Activated CD4-positive, alpha-beta T cell treated with anti-CD3 and anti-CD28 coated beads, Interleukin-2, amount 10 ng/mL, durations not matched to agents 7 days and 5 days (primary cell): Measurements from ENCODE around the gene CACNA1D. TPM values are rescaled to one million over a fixed set of nuclear protein-coding genes. Genes with fewer than 3 reads are reported as not detected.

Source experiments
- CTCF ChIA-PET: fragments of 350-600 bp; sonication (Branson Sonifier 250); formaldehyde crosslinking; loops from one replicate; lab custom pipeline; 2021; ENCODE audit warnings: antibody characterized with exemption; lab: Charles Lee
- POLR2A ChIA-PET: fragments of 350-600 bp; sonication (Branson Sonifier 250); formaldehyde crosslinking; loops from one replicate; lab custom pipeline; 2021; ENCODE audit warnings: antibody characterized with exemption; lab: Charles Lee
- DNase-seq: peaks from one replicate; pipeline ENCODE4 v3.0.0-alpha.2; 2020
- H3K27ac Mint-ChIP-seq: one replicate; pipeline ENCODE4 v1.8.0; 2021; ENCODE audit warnings: mild to moderate bottlenecking, moderate library complexity, mixed read lengths
- H3K27me3 Mint-ChIP-seq: one replicate; pipeline ENCODE4 v1.8.0; 2021; ENCODE audit warnings: mixed read lengths
- H3K36me3 Mint-ChIP-seq: one replicate; pipeline ENCODE4 v1.8.0; 2021; ENCODE audit warnings: low read depth, mixed read lengths
- H3K4me1 Mint-ChIP-seq: one replicate; pipeline ENCODE4 v1.8.0; 2021; ENCODE audit warnings: mixed read lengths
- H3K4me3 Mint-ChIP-seq: one replicate; pipeline ENCODE4 v1.8.0; 2021; ENCODE audit warnings: mild to moderate bottlenecking, moderate library complexity, mixed read lengths
- H3K9me3 Mint-ChIP-seq: one replicate; pipeline ENCODE4 v1.8.0; 2021; ENCODE audit warnings: mixed read lengths
- total RNA-seq, 2 experiments: library from RNA; stranded (reverse); gene quantifications; one replicate each; pipeline ENCODE4 v1.2.3, GENCODE V29; 2021

Gene CACNA1D
- total RNA-seq, 2 experiments from 2014 or later, result 0.15 to 0.33 TPM

- POLR2A ChIA-PET, result no interaction called here
- H3K9me3 Mint-ChIP-seq, result no peaks in the 10 kb centered on the region
- DNase-seq, result no peak
- no peak overlapping the region for H3K4me3 Mint-ChIP-seq
- CTCF ChIA-PET, result interaction anchor here (2.1 kb wide), 1 partner anchor 10 kb away, joined by 5 read pairs; no protein-coding TSS in a partner anchor
- H3K27ac Mint-ChIP-seq, result no peak overlapping the region
- H3K4me1 Mint-ChIP-seq, result no peaks in the 10 kb centered on the region
- H3K27me3 Mint-ChIP-seq, result peaks cover 4% of the 10 kb centered on the region
- no peaks in the 10 kb centered on the region for H3K36me3 Mint-ChIP-seq
Measured at GRCh38 chr3:53834429-53835095, 340.2 kb downstream of the CACNA1D start.

GRCh38 chr3:53835257-53835656 lies 340.8 kb downstream of the CACNA1D start:
- no peak overlapping the region for H3K27ac Mint-ChIP-seq
- ChIA-PET CTCF (interaction anchor here (0.7 to 2.1 kb wide), 2 partner anchors 9 to 13 kb away, joined by 3 to 5 read pairs; no protein-coding TSS in a partner anchor), POLR2A (no interaction called here)
- H3K4me1 Mint-ChIP-seq, result no peaks in the 10 kb centered on the region
- no peaks in the 10 kb centered on the region for H3K9me3 Mint-ChIP-seq
- H3K36me3 Mint-ChIP-seq, result no peaks in the 10 kb centered on the region
- peaks cover 7% of the 10 kb centered on the region for H3K27me3 Mint-ChIP-seq
- no peak overlapping the region for H3K4me3 Mint-ChIP-seq
- no peak for DNase-seq

- ChIA-PET POLR2A (no interaction called here), CTCF (no interaction called here)
- no peaks in the 10 kb centered on the region for H3K36me3 Mint-ChIP-seq
- peak overlapping the region; percentile 60 for H3K27ac Mint-ChIP-seq
- peaks cover 11% of the 10 kb centered on the region for H3K27me3 Mint-ChIP-seq
- H3K4me3 Mint-ChIP-seq, result no peak overlapping the region
- no peaks in the 10 kb centered on the region for H3K9me3 Mint-ChIP-seq
- DNase-seq, result no peak
- H3K4me1 Mint-ChIP-seq, result no peaks in the 10 kb centered on the region
Measured at GRCh38 chr3:53836084-53836872, 341.9 kb downstream of the CACNA1D start.

- Mint-ChIP-seq H3K36me3 (no peaks in the 10 kb centered on the region), H3K4me1 (no peaks in the 10 kb centered on the region), H3K9me3 (no peaks in the 10 kb centered on the region), H3K4me3 (no peak overlapping the region), H3K27ac (no peak overlapping the region), H3K27me3 (peaks cover 16% of the 10 kb centered on the region)
- ChIA-PET POLR2A (no interaction called here), CTCF (no interaction called here)
- DNase-seq, result no peak
Measured at GRCh38 chr3:53837331-53837730, 342.9 kb downstream of the CACNA1D start.

- DNase-seq, result no peak
- Mint-ChIP-seq H3K4me1 (peaks cover 3% of the 10 kb centered on the region), H3K4me3 (no peak overlapping the region), H3K27ac (no peak overlapping the region), H3K27me3 (peaks cover 44% of the 10 kb centered on the region), H3K36me3 (no peaks in the 10 kb centered on the region), H3K9me3 (no peaks in the 10 kb centered on the region)
- ChIA-PET CTCF (interaction anchor here (1.0 kb wide), 1 partner anchor 12 kb away, joined by 3 read pairs; no protein-coding TSS in a partner anchor), POLR2A (no interaction called here)
Measured at GRCh38 chr3:53841296-53841695, 346.9 kb downstream of the CACNA1D start.

GRCh38 chr3:53842436-53843194 lies 348.2 kb downstream of the CACNA1D start:
- POLR2A ChIA-PET, result no interaction called here
- Mint-ChIP-seq H3K36me3 (no peaks in the 10 kb centered on the region), H3K9me3 (no peaks in the 10 kb centered on the region), H3K27me3 (peaks cover 54% of the 10 kb centered on the region), H3K4me1 (peaks cover 3% of the 10 kb centered on the region), H3K27ac (no peak overlapping the region), H3K4me3 (no peak overlapping the region)
- CTCF ChIA-PET, result no interaction called here
- no peak for DNase-seq

GRCh38 chr3:53843195-53844177 lies 349.1 kb downstream of the CACNA1D start:
- ChIA-PET CTCF (interaction anchor here (0.6 to 1.6 kb wide), 2 partner anchors 9 to 137 kb away, joined by 3 to 5 read pairs; no protein-coding TSS in a partner anchor), POLR2A (no interaction called here)
- no peak for DNase-seq
- Mint-ChIP-seq H3K27me3 (peaks cover 61% of the 10 kb centered on the region), H3K9me3 (no peaks in the 10 kb centered on the region), H3K4me1 (peaks cover 3% of the 10 kb centered on the region), H3K36me3 (no peaks in the 10 kb centered on the region), H3K4me3 (no peak overlapping the region), H3K27ac (peak overlapping the region; percentile 46)

GRCh38 chr3:53844262-53845102 lies 350.1 kb downstream of the CACNA1D start:
- no peak for DNase-seq
- Mint-ChIP-seq H3K9me3 (no peaks in the 10 kb centered on the region), H3K36me3 (no peaks in the 10 kb centered on the region), H3K27ac (peak overlapping the region; percentile 46), H3K4me1 (peaks cover 3% of the 10 kb centered on the region), H3K27me3 (peaks cover 63% of the 10 kb centered on the region), H3K4me3 (peak overlapping the region; percentile 65)
- ChIA-PET POLR2A (no interaction called here), CTCF (interaction anchor here (1.6 kb wide), 1 partner anchor 10 kb away, joined by 5 read pairs; no protein-coding TSS in a partner anchor)

- no peak overlapping the region for H3K27ac Mint-ChIP-seq
- no peaks in the 10 kb centered on the region for H3K9me3 Mint-ChIP-seq
- peak overlapping the region; percentile 65 for H3K4me3 Mint-ChIP-seq
- no peaks in the 10 kb centered on the region for H3K36me3 Mint-ChIP-seq
- H3K27me3 Mint-ChIP-seq, result peaks cover 60% of the 10 kb centered on the region
- DNase-seq, result no peak
- H3K4me1 Mint-ChIP-seq, result peaks cover 3% of the 10 kb centered on the region
- CTCF ChIA-PET, result interaction anchor here (1.6 kb wide), 1 partner anchor 11 kb away, joined by 5 read pairs; no protein-coding TSS in a partner anchor
- POLR2A ChIA-PET, result no interaction called here
Measured at GRCh38 chr3:53845103-53845880, 350.9 kb downstream of the CACNA1D start.

- POLR2A ChIA-PET, result no interaction called here
- CTCF ChIA-PET, result no interaction called here
Measured at GRCh38 chr3:53845881-53846133, 351.4 kb downstream of the CACNA1D start.

More at GRCh38 chr3:53845881-53846133, 351.4 kb downstream of the CACNA1D start:
- Mint-ChIP-seq H3K4me3 (peak overlapping the region; percentile 65), H3K9me3 (no peaks in the 10 kb centered on the region), H3K4me1 (peaks cover 3% of the 10 kb centered on the region), H3K27me3 (peaks cover 56% of the 10 kb centered on the region), H3K36me3 (no peaks in the 10 kb centered on the region), H3K27ac (no peak overlapping the region)
- DNase-seq, result no peak
